ENCODE results near the gene CTNNA2.
"Not testable (repeated sequence)": the region's sequence is repeated elsewhere in the genome, so short reads cannot be mapped to it uniquely, and the experiment has no call there.

CTNNA2 gene

DNA sequence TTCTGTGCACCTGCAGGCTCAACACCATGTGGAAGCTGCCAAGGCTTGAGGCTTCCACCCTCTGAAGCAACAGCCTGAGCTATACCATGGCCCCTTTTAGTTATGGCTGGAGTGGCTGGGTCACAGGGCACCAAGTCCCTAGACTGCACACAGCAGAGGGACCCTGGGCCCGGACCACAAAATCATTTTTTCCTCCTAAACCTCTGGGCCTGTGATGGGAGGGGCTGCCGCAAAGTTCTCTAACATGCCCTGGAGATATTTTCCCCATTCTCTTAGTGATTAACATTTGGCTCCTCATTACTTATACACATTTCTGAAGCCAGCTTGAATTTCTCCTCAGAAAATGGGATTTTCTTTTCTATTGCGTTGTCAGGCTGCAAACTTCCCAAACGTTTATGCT is 691.1 kb downstream of the CTNNA2 start:
- not testable (repeated sequence) for DNase-seq (ENCODE audit: low spot score)

- no peak for DNase-seq (ENCODE audit: low spot score)
These were observed 692.6 kb downstream of the CTNNA2 start for GRCh38 chr2:80205498-80205897.

GRCh38 chr2:80209458-80209857 is 696.6 kb downstream of the CTNNA2 start:
- DNase-seq (ENCODE audit: low spot score): no peak

DNA sequence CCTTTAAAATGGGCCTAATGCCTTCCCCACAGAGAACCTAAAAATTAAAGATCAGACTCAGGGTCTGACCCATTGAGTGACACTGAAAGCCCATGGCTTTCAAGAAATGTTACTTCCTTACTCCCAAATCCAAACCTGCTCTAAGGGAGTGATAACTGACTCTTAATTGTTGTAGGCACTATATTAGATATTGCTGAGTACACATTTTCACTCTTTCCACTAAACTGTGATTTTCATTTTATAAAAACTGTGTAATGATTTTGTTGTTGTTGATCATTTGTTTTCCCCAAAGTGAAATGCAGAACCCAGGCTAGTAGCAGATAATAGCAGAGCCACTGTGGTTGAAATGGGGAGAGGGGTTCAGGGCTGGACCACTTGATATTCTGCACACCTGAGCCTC is 704.6 kb downstream of the CTNNA2 start:
- no peak for DNase-seq (ENCODE audit: low spot score)

GRCh38 chr2:80222644-80223043 is 709.8 kb downstream of the CTNNA2 start:
- DNase-seq (ENCODE audit: low spot score): no peak

GRCh38 chr2:80231421-80231820 is 718.6 kb downstream of the CTNNA2 start:
- no peak for DNase-seq (ENCODE audit: low spot score)

GRCh38 chr2:80233333-80233732 is 720.5 kb downstream of the CTNNA2 start:
- no peak for DNase-seq (ENCODE audit: low spot score)

DNA sequence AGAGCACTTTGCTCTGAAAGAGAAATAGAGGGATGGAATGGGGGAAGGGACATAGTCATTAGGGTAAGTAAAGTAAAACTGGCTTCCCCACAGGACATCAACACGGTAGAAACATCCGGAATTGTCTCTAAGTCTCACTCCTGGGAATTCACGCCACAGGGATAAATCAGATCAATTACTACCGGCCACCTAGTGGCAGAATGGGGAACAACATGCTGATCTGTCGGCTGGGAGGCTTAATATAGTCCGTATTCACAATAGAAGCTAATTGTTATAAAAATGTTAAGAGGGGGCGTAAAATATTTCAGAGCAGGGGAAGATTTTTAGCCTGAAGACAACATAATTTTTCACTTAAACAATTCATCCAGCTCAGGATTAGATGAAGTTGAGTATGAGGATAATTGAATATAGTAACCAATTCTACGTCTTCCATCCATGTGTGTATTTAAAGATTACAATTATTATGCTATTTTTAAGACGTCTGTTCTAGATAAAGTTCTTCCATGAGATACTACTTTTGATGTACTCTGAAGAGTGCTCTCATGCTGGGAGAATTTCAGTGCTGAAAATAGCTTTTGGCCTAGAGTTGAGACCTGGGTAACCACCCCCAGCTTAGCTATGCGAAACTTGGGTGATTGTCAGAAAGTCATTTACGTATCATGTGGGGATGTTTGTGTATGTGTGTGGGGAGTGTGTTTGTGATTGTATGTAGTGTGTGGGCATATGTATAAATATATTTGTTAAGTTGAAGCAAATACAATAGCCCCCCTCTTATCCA is 726.0 kb downstream of the CTNNA2 start:
- DNase-seq (ENCODE audit: low spot score): peak; percentile 50

GRCh38 chr2:80242355-80242910 is 729.6 kb downstream of the CTNNA2 start:
- no peak for DNase-seq (ENCODE audit: low spot score)

- no peak for DNase-seq (ENCODE audit: low spot score)
These were observed 732.2 kb downstream of the CTNNA2 start for GRCh38 chr2:80244905-80245584.

- no peak for DNase-seq (ENCODE audit: low spot score)
These were observed 733.7 kb downstream of the CTNNA2 start for GRCh38 chr2:80246534-80246933.

- DNase-seq (ENCODE audit: low spot score): no peak
These were observed 734.5 kb downstream of the CTNNA2 start for GRCh38 chr2:80247339-80247738.

DNA sequence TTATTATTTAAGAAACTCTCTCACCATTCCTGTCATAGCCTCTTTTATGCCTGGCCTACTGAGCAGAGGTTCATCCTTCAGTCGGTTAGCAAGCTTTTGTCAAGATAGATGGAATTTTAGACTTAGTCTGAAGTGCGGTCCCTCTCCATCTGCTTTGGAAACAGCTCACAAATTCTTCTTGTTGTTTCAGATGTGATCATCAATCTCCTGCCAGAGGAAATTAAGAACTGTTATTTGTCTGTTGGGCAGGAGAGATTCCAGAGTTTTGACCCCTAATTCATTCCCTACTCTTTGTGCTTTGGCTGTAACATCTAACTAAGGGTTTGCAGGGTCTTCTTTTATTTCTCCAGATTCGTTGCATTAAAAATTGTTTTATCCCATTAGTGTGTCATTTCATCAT is 735.3 kb downstream of the CTNNA2 start:
- no peak for DNase-seq (ENCODE audit: low spot score)

DNA sequence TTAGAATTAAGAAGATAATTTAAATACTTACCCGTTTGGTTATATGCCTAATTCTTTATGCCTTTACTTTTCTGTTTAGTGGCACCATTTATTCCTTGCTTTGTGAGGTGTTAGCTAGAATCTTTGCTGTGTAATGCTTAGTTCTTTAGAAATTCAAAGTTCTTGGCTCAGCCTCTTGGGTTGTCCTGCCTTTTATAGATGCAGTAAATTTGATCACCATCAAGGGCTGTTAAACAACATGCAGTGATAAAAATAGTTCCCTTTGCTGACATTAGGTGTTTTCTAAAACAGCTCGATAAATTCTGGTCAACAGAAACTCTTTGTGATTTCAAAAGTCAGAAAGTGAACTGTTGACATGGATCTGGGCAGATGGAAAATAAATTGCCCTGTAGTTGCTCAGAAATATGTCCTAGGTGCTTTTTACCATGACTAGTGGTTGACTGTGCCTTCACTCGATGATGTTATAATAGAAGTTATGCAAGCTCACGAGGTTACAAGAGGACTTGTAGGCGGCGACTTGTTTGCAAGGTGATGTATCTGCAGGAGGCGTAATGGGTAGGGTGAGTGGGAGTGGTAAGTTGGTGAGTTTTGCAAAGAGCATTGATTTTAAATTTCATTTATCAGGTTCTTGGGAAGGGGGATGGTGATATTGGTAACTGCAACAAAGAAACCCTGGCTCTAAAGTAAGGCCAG is 739.6 kb downstream of the CTNNA2 start:
- DNase-seq (ENCODE audit: low spot score): no peak

- peak; percentile 25 for DNase-seq (ENCODE audit: low spot score)
These were observed 743.3 kb downstream of the CTNNA2 start for GRCh38 chr2:80255918-80256781.

GRCh38 chr2:80256782-80257167 is 743.9 kb downstream of the CTNNA2 start:
- no peak for DNase-seq (ENCODE audit: low spot score)

GRCh38 chr2:80257450-80257849 is 744.6 kb downstream of the CTNNA2 start:
- no peak for DNase-seq (ENCODE audit: low spot score)

DNA sequence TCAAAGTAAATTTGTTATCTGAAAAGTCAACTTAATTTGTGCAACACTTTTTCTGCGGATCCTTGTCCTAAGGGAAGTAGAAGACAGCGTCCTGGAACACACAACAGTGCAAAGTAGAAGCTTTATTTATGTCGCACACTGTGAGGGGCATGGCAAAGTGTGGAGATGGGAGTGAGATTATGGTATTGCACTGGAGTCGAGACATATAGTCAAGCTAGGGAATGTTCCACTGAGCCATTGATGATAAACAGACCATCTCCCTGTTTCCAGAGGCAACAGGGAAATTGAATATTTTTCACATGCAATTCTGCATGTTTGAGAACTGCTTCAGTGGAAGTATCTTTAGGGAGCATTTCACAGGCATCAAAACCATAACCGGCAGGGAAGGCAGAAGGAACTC is 745.5 kb downstream of the CTNNA2 start:
- no peak for DNase-seq (ENCODE audit: low spot score)

DNA sequence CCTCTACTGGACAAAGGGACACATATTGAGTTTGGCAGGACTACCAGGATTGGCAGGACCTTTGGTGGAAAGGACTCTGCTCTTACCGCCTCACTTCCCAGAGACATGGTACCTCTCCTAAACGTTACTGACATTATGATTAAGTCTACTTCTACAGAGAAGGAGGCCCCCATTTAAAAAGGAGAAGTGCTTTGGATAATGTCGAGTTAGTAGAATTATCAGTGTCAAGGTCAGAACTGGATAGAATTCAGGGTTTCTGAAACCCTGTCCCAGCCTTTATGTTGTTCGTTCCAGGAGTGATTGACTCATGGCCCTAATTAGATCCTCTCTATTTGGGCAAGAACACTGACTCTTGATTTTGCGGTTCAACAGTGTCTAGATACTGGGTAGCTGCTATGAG is 745.9 kb downstream of the CTNNA2 start:
- no peak for DNase-seq (ENCODE audit: low spot score)

DNA sequence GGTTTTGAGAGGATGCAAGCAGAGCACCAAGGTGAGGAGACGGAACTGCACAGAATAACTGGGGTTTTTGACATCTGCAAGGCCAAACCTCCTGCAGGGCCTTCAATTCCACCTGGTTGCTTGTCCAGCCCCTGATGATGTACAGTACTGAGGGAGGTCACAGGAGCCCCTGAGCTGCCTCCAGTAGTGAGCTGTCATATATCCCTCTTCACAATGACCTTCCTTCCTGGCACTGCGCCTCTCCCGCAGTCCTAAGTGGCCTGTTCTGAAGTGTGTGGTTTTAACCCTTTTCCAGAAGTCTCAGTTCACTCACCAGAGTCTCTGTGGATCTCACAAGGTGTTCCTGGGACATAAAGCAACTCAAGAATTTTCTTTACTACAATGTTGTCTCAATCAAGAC is 746.4 kb downstream of the CTNNA2 start:
- DNase-seq (ENCODE audit: low spot score): no peak

- DNase-seq (ENCODE audit: low spot score): no peak
These were observed 753.4 kb downstream of the CTNNA2 start for GRCh38 chr2:80266231-80266630.

GRCh38 chr2:80269806-80270205 is 757.0 kb downstream of the CTNNA2 start:
- DNase-seq (ENCODE audit: low spot score): no peak

Data from AG08396 (cell line).